MV-4-11 (cell line): ENCODE measurements around the gene PKN1.
"Not testable (repeated sequence)": the region's sequence is repeated elsewhere in the genome, so short reads cannot be mapped to it uniquely, and the experiment has no call there.

Source experiments
- DNase-seq: peaks from one replicate; lab custom pipeline; 2025; lab: John Stamatoyannopoulos, UW

The PKN1 gene

GRCh38 chr19:14430712-14431111 is 2.4 kb upstream of the PKN1 start:
- no peak for DNase-seq

GRCh38 chr19:14433554-14434501 is 722 bp downstream of the PKN1 start:
- DNase-seq, result no peak

GRCh38 chr19:14434543-14435319 is 1.6 kb downstream of the PKN1 start:
- peak; percentile 47 for DNase-seq

- no peak for DNase-seq
These were observed 2.4 kb downstream of the PKN1 start for GRCh38 chr19:14435320-14436050.

- no peak for DNase-seq
These were observed 4.6 kb downstream of the PKN1 start for GRCh38 chr19:14437578-14438140.

GRCh38 chr19:14439014-14439413 is 5.9 kb downstream of the PKN1 start:
- DNase-seq, result peak; percentile 38

GRCh38 chr19:14440049-14440448 is 6.9 kb downstream of the PKN1 start:
- DNase-seq, result peak; percentile 97

- DNase-seq, result no peak
These were observed 8.2 kb downstream of the PKN1 start for GRCh38 chr19:14441041-14441938.

- DNase-seq, result no peak
These were observed 10.0 kb downstream of the PKN1 start for GRCh38 chr19:14442891-14443631.

GRCh38 chr19:14443632-14444216 is 10.6 kb downstream of the PKN1 start:
- no peak for DNase-seq

GRCh38 chr19:14446336-14447036 is 13.4 kb downstream of the PKN1 start:
- DNase-seq, result no peak

GRCh38 chr19:14449321-14449720 is 16.2 kb downstream of the PKN1 start:
- peak; percentile 26 for DNase-seq

- peak; percentile 73 for DNase-seq
These were observed 17.2 kb downstream of the PKN1 start for GRCh38 chr19:14450168-14450874.

- no peak for DNase-seq
These were observed 17.8 kb downstream of the PKN1 start for GRCh38 chr19:14450876-14451275.

GRCh38 chr19:14452303-14452702 is 19.2 kb downstream of the PKN1 start:
- DNase-seq, result not testable (repeated sequence)

- no peak for DNase-seq
These were observed 26.6 kb downstream of the PKN1 start for GRCh38 chr19:14459703-14460102.

GRCh38 chr19:14460935-14461334 is 27.8 kb downstream of the PKN1 start:
- DNase-seq, result no peak

- DNase-seq, result peak; percentile 65
These were observed 29.3 kb downstream of the PKN1 start for GRCh38 chr19:14462401-14462800.
